Activated CD4-positive, CD25-positive, alpha-beta regulatory T cell treated with anti-CD3 and anti-CD28 coated beads, Interleukin-2, amount 50 U/mL, for 24 hours (primary cell): ENCODE data around the gene FZD1.

Source experiments
- ATAC-seq, 2 donors: fragments of 150-1000 bp; cut with Tn5 transposase; one replicate each; pipeline ENCODE4 v1.10.0; 2021; ENCODE audit warnings: mild to moderate bottlenecking in 1 of 2, moderate library complexity in 1 of 2

Gene FZD1

GRCh38 chr7:91265693-91266066, 1.4 kb downstream of the FZD1 start:
- ATAC-seq: no peak

GRCh38 chr7:91266067-91266688, 1.9 kb downstream of the FZD1 start:
- ATAC-seq: no peak

- no peak for ATAC-seq
Observed at GRCh38 chr7:91266689-91267090, 2.5 kb downstream of the FZD1 start.

DNA sequence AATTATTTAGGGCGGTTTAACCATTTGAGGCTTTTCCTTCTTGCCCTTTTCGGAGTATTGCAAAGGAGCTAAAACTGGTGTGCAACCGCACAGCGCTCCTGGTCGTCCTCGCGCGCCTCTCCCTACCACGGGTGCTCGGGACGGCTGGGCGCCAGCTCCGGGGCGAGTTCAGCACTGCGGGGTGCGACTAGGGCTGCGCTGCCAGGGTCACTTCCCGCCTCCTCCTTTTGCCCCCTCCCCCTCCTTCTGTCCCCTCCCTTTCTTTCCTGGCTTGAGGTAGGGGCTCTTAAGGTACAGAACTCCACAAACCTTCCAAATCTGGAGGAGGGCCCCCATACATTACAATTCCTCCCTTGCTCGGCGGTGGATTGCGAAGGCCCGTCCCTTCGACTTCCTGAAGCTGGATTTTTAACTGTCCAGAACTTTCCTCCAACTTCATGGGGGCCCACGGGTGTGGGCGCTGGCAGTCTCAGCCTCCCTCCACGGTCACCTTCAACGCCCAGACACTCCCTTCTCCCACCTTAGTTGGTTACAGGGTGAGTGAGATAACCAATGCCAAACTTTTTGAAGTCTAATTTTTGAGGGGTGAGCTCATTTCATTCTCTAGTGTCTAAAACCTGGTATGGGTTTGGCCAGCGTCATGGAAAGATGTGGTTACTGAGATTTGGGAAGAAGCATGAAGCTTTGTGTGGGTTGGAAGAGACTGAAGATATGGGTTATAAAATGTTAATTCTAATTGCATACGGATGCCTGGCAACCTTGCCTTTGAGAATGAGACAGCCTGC, 3.1 kb downstream of the FZD1 start:
- ATAC-seq: no peak

GRCh38 chr7:91270372-91270771, 6.1 kb downstream of the FZD1 start:
- no peak for ATAC-seq

DNA sequence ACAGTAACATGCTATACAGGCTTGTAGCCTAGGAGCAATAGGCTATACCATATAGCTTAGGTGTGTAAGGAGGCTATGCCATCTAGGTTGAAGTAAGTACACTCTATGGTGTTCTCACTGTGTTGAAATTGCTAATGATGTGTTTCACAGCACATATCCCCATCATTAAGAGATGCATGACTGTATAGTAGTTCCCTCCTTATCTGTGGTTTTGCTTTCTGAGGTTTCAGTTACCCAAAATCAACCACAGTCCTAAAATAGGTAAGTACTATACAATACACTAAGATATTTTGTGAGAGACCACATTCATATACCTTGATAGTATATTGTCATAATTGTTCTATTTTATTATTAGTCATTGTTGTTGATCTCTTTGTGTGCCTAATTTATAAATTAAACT, 12.7 kb downstream of the FZD1 start:
- peak in 1 of 2 donors; percentile 33 for ATAC-seq

DNA sequence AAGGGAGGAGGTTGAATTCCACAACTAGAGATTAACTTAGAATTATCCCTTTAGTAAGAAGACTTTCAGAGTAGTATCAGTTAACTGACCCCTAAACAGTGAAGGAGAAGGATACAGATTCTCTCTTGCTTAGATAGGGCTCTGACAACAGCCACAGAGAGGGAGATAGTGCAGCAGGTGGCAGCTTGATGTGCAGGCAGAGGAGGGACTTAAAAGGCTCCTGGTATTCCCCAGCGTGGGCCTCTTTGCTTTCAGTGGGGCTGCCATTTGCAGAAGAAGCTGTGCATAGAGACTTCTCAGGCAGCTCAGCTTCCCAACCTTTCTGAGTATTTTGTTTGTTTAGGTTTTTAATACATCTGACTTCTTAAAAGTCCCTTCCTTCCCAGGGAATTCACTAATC, 16.0 kb downstream of the FZD1 start:
- ATAC-seq: no peak

- ATAC-seq: no peak
Observed at GRCh38 chr7:91280604-91281003, 16.4 kb downstream of the FZD1 start.

DNA sequence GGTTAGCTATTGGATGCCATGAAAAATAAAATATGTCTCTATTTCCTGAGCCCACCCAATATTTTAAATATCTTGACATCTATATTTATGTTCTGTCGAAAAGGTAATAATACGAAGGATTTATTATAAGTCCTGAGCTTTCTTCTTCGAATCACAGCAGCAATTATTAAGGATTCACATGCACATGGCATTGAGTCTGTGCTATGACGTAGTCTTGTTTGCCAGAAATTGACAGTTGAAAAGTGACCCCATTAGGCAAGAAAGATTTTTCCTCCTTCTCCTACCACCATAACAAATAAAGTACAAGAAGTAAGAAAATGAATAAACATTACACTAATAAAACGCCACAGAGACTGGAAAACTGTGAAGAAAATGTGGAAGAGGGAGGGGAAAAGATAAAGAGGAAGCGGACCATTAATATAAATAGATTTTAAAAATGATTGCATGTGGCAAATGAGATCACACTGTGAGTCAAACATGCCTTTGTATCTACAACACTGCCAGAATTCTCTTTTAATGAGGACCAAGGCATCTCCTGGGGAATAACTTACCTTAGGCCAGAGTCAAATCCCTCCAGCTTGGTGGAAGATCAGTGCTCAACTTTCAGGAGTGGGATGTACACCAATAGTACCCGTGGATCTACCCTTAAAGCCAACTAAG, 21.6 kb downstream of the FZD1 start:
- no peak for ATAC-seq

- ATAC-seq: no peak
Observed at GRCh38 chr7:91286432-91286831, 22.2 kb downstream of the FZD1 start.

- no peak for ATAC-seq
Observed at GRCh38 chr7:91287371-91288084, 23.3 kb downstream of the FZD1 start.

DNA sequence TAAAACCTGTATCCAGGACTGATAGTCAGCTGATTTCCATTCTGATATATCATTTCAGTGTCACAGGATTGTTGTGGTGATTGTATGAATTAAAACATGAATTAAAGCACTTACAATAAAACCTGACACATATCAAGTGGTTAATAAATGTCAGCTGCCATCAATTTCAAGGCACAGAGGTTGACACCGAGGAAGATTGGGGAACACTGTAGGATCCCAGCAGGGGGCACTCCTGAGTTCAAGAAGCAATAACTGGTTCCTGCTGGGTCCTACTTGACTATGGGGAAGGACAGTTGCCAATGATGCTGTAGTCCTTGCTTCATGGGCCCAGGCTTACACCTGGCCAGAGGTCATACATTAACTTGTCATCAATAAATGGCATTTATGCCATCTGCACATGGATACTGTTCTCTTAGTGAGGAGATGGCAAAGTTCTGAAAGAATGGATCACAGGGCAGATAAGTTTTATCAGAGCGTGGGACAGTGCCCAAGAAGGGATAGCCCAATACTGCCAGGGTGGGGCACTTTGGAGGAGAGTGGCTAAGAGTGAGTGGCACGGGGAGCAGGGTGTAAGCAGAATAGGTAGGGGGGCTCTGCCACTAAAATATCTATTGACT, 24.1 kb downstream of the FZD1 start:
- no peak for ATAC-seq

DNA sequence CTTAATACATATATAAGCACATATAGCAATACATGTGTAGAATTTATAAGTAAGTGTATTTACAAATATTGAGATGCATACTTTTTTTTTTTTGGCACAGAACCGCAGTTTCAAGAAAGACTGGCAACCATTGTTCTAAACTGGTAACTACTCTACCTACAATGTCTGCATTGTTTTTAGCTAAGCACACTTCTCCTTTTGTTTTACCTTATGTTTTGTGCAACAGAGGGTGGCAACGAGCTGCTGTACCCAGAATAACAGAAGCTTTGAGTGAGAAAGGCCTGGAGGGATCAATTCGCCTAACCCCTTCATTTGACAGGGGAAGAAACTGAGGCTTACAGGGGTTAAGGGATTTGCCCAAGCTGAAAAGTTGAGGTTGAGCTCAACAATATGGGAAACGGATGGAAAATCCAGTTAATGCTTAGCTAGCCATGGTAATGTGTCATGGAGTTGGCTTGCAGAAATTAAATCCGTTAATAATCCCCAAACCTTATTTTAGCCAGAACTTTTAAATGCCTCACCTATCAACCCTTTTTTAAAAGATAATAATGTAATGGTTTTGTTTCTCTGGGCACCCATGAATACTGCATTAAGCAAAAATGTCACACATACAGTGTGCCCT, 25.5 kb downstream of the FZD1 start:
- ATAC-seq: no peak

- no peak for ATAC-seq
Observed at GRCh38 chr7:91291302-91291701, 27.1 kb downstream of the FZD1 start.

DNA sequence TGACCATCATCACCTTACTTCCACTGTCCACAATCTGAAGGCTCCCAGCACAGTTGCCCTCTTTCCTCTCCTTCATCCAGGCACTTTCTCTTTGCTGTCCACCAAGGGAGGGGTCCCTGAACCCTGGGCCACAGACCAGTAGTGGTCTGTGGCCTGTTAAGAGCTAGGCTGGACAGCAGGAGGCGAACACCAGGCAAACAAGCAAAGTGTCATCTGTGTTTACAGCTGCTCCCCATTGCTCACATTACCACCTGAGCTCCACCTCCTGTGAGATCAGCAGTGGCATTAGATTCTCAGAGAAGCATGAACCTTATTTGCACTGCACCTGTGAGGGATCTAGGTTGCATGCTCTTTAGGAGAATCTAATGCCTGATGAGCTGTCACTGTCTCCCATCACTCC, 27.7 kb downstream of the FZD1 start:
- ATAC-seq: no peak

- no peak for ATAC-seq
Observed at GRCh38 chr7:91292506-91292905, 28.3 kb downstream of the FZD1 start.

GRCh38 chr7:91293136-91293535, 28.9 kb downstream of the FZD1 start:
- no peak for ATAC-seq

- no peak for ATAC-seq
Observed at GRCh38 chr7:91293840-91294239, 29.6 kb downstream of the FZD1 start.

- ATAC-seq: no peak
Observed at GRCh38 chr7:91294639-91295220, 30.5 kb downstream of the FZD1 start.

DNA sequence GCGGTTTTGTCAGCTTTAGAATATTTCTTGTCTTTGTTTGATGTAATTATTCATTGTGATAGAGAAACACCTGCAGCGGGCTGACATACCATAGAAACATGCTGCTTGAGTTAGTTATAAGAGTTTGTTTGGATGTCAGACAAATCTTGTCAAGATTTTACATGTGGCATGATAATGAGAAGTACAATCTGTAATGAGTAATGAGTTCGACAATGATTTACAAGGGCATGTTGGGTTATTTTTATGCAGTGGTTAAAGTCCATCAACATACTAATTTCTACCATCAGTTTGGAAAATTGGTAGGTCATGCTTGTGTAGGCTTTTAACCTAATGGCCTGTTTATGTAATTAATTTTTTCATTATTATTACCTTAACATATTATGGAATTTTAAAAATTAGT, 31.3 kb downstream of the FZD1 start:
- ATAC-seq: no peak

DNA sequence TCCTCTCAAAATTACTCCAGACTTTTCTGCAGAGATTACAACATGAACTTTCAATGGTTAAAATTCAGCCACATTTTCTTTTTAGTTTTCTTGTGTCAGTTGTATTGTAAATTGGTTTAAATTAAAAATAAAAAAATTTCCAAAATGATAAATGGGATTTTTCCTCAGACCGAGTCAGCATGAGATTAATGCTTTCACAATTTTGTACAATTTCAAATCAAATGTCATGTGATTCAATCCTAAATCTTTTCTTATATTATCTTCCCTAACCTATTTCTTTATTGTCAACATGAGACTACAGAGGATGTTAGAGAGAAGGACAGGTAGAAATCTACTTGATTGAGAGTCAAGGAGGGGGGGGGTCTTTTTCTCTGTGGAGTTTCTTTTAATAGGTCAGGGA, 33.7 kb downstream of the FZD1 start:
- no peak for ATAC-seq
